Smooth muscle cell of trachea (primary cell): Measurements from ENCODE around the gene FHL5. TPM values are rescaled to one million over a fixed set of nuclear protein-coding genes. Genes with fewer than 3 reads are reported as not detected.

Experiments used
- total RNA-seq: library from RNA; depleted of rRNA; stranded (reverse); fragments of >200 nt; gene quantifications from 2 replicates; pipeline ENCODE4 v1.2.1, GENCODE V29; 2014

The FHL5 gene, protein sequence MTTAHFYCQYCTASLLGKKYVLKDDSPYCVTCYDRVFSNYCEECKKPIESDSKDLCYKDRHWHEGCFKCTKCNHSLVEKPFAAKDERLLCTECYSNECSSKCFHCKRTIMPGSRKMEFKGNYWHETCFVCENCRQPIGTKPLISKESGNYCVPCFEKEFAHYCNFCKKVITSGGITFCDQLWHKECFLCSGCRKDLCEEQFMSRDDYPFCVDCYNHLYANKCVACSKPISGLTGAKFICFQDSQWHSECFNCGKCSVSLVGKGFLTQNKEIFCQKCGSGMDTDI
- total RNA-seq, result not detected in 2 replicates

DNA sequence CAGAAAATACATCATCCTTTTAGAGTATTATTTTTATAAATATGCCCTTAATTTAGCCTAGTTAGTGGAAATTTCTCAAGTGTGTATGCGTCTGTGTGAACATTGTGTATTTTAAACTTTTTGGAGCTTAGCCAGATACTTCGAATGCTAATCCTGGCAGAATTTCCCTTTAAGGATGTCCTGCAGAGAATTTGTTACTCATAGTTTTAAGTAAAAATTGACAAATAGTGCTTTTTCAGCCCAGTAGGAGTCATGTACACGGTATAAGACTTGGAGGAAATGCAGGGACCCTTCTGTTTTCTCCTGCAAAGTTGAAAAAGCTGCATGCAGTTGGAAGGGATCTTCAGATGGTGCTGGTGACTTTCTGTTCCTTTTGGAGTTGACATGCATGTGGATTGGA is at the start of gene FHL5:
FHL5 (plus strand) TSS at position 243 of the 400 bp plus-strand sequence. CDS start 40,486 bp downstream, outside the sequence.

DNA sequence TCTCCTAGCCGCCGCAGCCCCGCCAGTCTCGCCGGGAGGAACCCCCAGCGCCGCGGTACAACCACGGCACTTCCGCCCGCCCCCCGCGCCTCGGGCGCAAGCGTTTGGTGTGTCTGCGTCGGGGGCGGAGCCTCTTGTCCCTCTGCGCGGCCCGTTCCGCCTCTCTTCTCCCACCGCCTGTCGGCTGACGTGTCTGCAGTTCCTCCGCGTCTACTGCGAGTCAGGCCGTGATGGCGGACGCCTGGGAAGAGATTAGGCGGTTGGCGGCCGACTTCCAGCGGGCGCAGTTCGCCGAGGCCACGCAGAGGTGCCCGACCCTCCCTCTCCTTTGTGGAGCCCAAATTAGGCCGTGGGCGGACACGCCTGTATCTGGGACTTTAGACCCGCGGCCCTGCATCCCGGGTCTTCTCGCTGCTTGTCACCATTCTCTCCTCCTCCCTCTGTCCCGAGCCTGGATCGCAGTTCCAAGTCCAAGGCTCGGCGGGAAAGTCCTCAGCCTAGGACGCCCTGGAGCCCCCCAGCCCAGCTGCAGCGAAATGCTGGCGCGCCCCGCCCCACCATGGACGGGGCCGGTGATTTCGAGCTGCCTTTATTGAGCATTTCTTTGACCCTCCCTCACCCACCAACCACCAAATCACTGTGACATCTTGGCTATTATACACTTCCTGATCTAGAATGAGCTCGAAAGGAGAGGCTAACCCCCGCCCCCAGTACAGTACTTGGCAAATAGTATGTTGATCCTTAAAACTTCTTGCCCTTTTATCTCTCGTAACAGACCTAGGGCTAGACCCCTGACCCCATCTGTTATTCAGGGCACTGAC is 41.1 kb upstream of the FHL5 start, which contains the start of gene UFL1:
UFL1 (plus strand) TSS at position 163 of the 821 bp plus-strand sequence; CDS start at position 231, 68 bp downstream.

Other genes with a start within 250 kb of the FHL5 start
- gene UFL1, start 41.3 kb upstream of the FHL5 start, total RNA-seq, result 27.3 and 41.2 TPM in 2 replicates